DOHH2 (cell line): ENCODE data around the gene QTRT2.

ENCODE experiments used
- EZH2phosphoT487 ChIP-seq: fragments of 200-600 bp; sonication (generic); IDR thresholded peaks from 2 replicates; pipeline ENCODE4 v1.6.1; 2017; ENCODE audit warnings: borderline replicate concordance, mild to moderate bottlenecking, antibody characterized with exemption, low read length, moderate library complexity, mixed read lengths
- TF ChIP-seq, protein P1 (sequence below): fragments of 200-600 bp; sonication (generic); IDR thresholded peaks from one replicate; pipeline ENCODE4 v1.5.1; 2014; ENCODE audit warnings: antibody characterized with exemption, mild to moderate bottlenecking, low read depth, low read length; ENCODE audit not compliant: poor library complexity, severe bottlenecking

- TF ChIP-seq, protein P1, sequence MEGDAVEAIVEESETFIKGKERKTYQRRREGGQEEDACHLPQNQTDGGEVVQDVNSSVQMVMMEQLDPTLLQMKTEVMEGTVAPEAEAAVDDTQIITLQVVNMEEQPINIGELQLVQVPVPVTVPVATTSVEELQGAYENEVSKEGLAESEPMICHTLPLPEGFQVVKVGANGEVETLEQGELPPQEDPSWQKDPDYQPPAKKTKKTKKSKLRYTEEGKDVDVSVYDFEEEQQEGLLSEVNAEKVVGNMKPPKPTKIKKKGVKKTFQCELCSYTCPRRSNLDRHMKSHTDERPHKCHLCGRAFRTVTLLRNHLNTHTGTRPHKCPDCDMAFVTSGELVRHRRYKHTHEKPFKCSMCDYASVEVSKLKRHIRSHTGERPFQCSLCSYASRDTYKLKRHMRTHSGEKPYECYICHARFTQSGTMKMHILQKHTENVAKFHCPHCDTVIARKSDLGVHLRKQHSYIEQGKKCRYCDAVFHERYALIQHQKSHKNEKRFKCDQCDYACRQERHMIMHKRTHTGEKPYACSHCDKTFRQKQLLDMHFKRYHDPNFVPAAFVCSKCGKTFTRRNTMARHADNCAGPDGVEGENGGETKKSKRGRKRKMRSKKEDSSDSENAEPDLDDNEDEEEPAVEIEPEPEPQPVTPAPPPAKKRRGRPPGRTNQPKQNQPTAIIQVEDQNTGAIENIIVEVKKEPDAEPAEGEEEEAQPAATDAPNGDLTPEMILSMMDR = no peak
- no peak for TF ChIP-seq EZH2phosphoT487
Observed at GRCh38 chr3:114034787-114035545, 21.6 kb upstream of the QTRT2 start.
